Ovary (tissue), 9 donors: ENCODE results near the gene RNF11. TPM values are rescaled to one million over a fixed set of nuclear protein-coding genes. Genes with fewer than 3 reads are reported as not detected.

Source experiments
- DNase-seq, 5 donors: peaks; one replicate each; pipeline ENCODE4 v3.0.0-alpha.2; 2019 to 2020
- H3K27ac ChIP-seq, 2 donors: fragments of 200-600 bp; one replicate each; pipeline versions ENCODE4 v1.5.1 to v1.8.0; 2019 to 2022
- H3K27me3 ChIP-seq: fragments of 200-600 bp; one replicate; pipeline ENCODE4 v1.8.0; 2022
- H3K36me3 ChIP-seq: fragments of 200-600 bp; sonication (generic); one replicate; pipeline ENCODE4 v1.5.1; 2019
- H3K4me1 ChIP-seq: one replicate; pipeline ENCODE4 v1.8.1; 2013; ENCODE audit warnings: mild to moderate bottlenecking, moderate library complexity; ENCODE audit not compliant: insufficient read depth
- H3K4me3 ChIP-seq: fragments of 200-600 bp; sonication (generic); one replicate; pipeline ENCODE4 v1.5.1; 2017
- H3K9me3 ChIP-seq, 2 donors: fragments of 200-600 bp in 1 of 2; sonication (generic) in 1 of 2; one replicate each; pipeline versions ENCODE4 v1.5.1 to v1.8.1; 2013 to 2019; ENCODE audit warnings: mild to moderate bottlenecking in 1 of 2, moderate library complexity in 1 of 2
- CTCF ChIP-seq, 3 donors: fragments of 450-650 bp in 2 of 3; fragments of 200-600 bp in 1 of 3; IDR thresholded peaks; one replicate each; pipeline versions ENCODE4 v1.5.1 to v1.8.0; 2016 to 2022; ENCODE audit warnings: antibody characterized with exemption in 3 of 3, mild to moderate bottlenecking in 1 of 3
- EP300 ChIP-seq: sonication (generic); formaldehyde crosslinking; IDR thresholded peaks from one replicate; pipeline ENCODE4 v1.6.1; 2017; ENCODE audit warnings: antibody characterized with exemption
- POLR2A ChIP-seq: fragments of 450-650 bp; IDR thresholded peaks from one replicate; pipeline ENCODE4 v1.6.1; 2017; ENCODE audit warnings: antibody characterized with exemption, mild to moderate bottlenecking, moderate library complexity
- WGBS, 3 donors: extraction: QIAGEN DNeasy Blood & Tissue Kit in 1 of 3; methylation state at CpG; one replicate each; pipeline versions ENCODE4 v1.1.5 to v1.1.7; 2013 to 2017; 5-methylcytosine and 5-hydroxymethylcytosine counted together
- intact Hi-C, 4 donors: fragments of 100-400 bp; cut with DNase I; formaldehyde crosslinking; loops; one replicate each; pipeline versions ENCODE4 v1.11.0 to v1.15.1; 2022 to 2023
- polyA plus RNA-seq, 2 donors: library from polyadenylated mRNA; stranded (reverse); fragments of 200-250 nt in 1 of 2; fragments of 350-450 nt in 1 of 2; fragmentation: Illumina TruSeq in 1 of 2; extraction: RNeasy Lipid Tissue Mini Kit (QIAGEN cat#74804) in 1 of 2; gene quantifications; one replicate each; pipeline ENCODE4 v1.2.3, GENCODE V29; 2013 to 2014
- total RNA-seq, 7 donors: library from RNA; depleted of rRNA in 2 of 7; stranded (reverse); fragments of >200 nt in 2 of 7; fragmentation: NEBNext Ultra II Directional in 3 of 7; extraction: Animal tissue kit (Norgen Biotek cat#: 25700) in 3 of 7; gene quantifications; one replicate each; pipeline versions ENCODE4 v1.1.0 to v1.2.4, GENCODE V29; 2016 to 2023
- donor health status: DM: no; HTN: no; CAD: no; lungs with moderate emphysema.
- donor health status: DM: no; HTN: no; CAD: no.
- donor health status: Bipolar disorder and iron deficiency.
- donor health status: DM: yes; HTN: yes; CAD: no.
- donor health status: DM: no; HTN: no; CAD: no.
- donor health status: DM: yes; HTN: yes; CAD: no.

Gene RNF11
- total and polyA plus RNA-seq, 9 donors, result 108 to 209 (median 126) TPM

DNA sequence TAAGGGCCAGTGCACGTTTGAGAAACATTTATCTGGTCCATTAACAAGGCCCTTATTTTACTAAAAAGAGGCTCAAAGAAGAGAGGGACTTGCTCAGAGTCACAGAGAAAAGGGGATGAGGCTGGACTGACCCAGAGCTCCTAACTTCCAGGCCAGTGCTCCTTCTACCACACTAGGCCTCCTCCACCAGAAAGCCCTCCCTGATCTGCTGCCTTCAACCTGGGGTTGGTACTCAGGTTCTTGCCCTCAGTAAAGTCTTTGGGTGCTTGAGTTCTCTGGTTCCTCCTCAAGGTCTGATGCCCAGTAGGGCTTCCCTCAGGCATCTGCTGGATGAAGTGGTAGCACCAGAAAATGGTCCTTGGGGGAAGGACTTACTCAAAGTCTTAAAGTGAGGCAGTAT is 68.3 kb downstream of the RNF11 start:
- H3K9me3 ChIP-seq, result no peaks in the 10 kb centered on the region
- DNase-seq, result no peak
- H3K27ac ChIP-seq, result no peak overlapping the region
- H3K27me3 ChIP-seq, result no peaks in the 10 kb centered on the region
- H3K4me1 ChIP-seq, result no peaks in the 10 kb centered on the region
- no peak for TF ChIP-seq POLR2A
- TF ChIP-seq EP300, result no peak
- TF ChIP-seq CTCF (IDR thresholded peaks at IDR 0.05), result no peak
- intact Hi-C loops, result loop anchor here in 1 of 4 donors (10.0 kb wide), 1 partner anchor 230 kb away; no protein-coding TSS in a partner anchor
- WGBS, 3 donors, result 24 to 41% (median 32%) methylated on average over 1 of the region's 1 CpG
- H3K4me3 ChIP-seq, result no peak overlapping the region
- no peaks in the 10 kb centered on the region for H3K36me3 ChIP-seq

GRCh38 chr1:51305371-51305823 is 69.3 kb downstream of the RNF11 start:
- DNase-seq, result no peak
- TF ChIP-seq CTCF (IDR thresholded peaks at IDR 0.05) (no peak), POLR2A (no peak), EP300 (no peak)
- Histone ChIP-seq H3K27me3 (no peaks in the 10 kb centered on the region), H3K27ac (no peak overlapping the region), H3K36me3 (no peaks in the 10 kb centered on the region), H3K4me3 (no peak overlapping the region), H3K4me1 (no peaks in the 10 kb centered on the region), H3K9me3 (no peaks in the 10 kb centered on the region)
- WGBS, 3 donors, result 58 to 62% (median 58%) methylated on average over 4 of the region's 4 CpGs
- intact Hi-C loops, result loop anchor here in 1 of 4 donors (10.0 kb wide), 1 partner anchor 229 kb away; no protein-coding TSS in a partner anchor

DNA sequence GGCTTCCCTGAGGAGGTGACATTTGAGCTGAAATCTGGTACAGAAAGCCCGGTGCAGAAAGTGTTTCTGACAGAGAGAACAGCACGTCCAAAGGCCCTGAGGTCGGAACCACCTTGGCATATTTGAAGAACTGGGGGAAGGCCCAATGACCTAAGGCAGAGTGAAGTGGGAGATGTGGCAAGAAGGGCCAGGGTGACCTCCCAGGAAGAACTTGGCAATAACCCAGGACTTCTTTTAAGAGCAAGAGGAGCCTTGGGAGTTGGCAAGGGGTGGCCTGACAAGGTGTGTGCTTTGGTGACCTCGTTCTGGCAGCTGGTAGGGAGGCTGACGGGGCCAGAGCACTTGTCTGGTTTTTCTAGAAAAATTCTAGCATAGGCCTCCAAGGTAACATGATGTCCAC is 70.9 kb downstream of the RNF11 start:
- H3K27ac ChIP-seq, result no peak overlapping the region
- TF ChIP-seq EP300 (no peak), CTCF (IDR thresholded peaks at IDR 0.05) (no peak), POLR2A (no peak)

GRCh38 chr1:51308636-51309035 is 72.6 kb downstream of the RNF11 start:
- 89 to 90% (median 89%) methylated on average over 6 of the region's 6 CpGs for WGBS, 3 donors
- no peak for DNase-seq
- no peaks in the 10 kb centered on the region for H3K36me3 ChIP-seq
- no peaks in the 10 kb centered on the region for H3K27me3 ChIP-seq
- no peak overlapping the region for H3K4me3 ChIP-seq
- TF ChIP-seq CTCF (IDR thresholded peaks at IDR 0.05) (no peak), POLR2A (no peak), EP300 (no peak)
- H3K27ac ChIP-seq, result no peak overlapping the region
- H3K9me3 ChIP-seq, result no peaks in the 10 kb centered on the region
- H3K4me1 ChIP-seq, result no peaks in the 10 kb centered on the region
- intact Hi-C loops, result loop anchor here in 1 of 4 donors (10.0 kb wide), 1 partner anchor 226 kb away; no protein-coding TSS in a partner anchor

More for the DNA sequence above, 70.9 kb downstream of the RNF11 start:
- WGBS, 3 donors, result 90 to 93% (median 91%) methylated on average over 5 of the region's 5 CpGs
- no peaks in the 10 kb centered on the region for H3K4me1 ChIP-seq
- H3K36me3 ChIP-seq, result no peaks in the 10 kb centered on the region
- H3K9me3 ChIP-seq, result no peaks in the 10 kb centered on the region
- DNase-seq, result no peak
- intact Hi-C loops, result loop anchor here in 1 of 4 donors (10.0 kb wide), 1 partner anchor 228 kb away; no protein-coding TSS in a partner anchor
- H3K27me3 ChIP-seq, result no peaks in the 10 kb centered on the region
- H3K4me3 ChIP-seq, result no peak overlapping the region
